GM18861 (cell line): Measurements from ENCODE around the gene WFIKKN1.
A peak's percentile ranks its signal among the peaks of the same experiment; 100 is the strongest.

Experiments
- ATAC-seq: cut with Tn5 transposase; IDR thresholded peaks from one replicate; pipeline ENCODE4 v1.9.1; 2021; ENCODE audit not compliant: unreplicated experiment

Gene WFIKKN1

GRCh38 chr16:622920-623280, 7.9 kb upstream of the WFIKKN1 start:
- ATAC-seq, result no peak

- no peak for ATAC-seq
Observed at GRCh38 chr16:624526-625070, 6.2 kb upstream of the WFIKKN1 start.

- no peak for ATAC-seq
Observed at GRCh38 chr16:625117-625976, 5.4 kb upstream of the WFIKKN1 start.

- ATAC-seq, result no peak
Observed at GRCh38 chr16:625977-626765, 4.6 kb upstream of the WFIKKN1 start.

- no peak for ATAC-seq
Observed at GRCh38 chr16:626787-627453, 3.9 kb upstream of the WFIKKN1 start.

GRCh38 chr16:627454-628239, 3.1 kb upstream of the WFIKKN1 start:
- ATAC-seq, result no peak

GRCh38 chr16:628321-629061, 2.3 kb upstream of the WFIKKN1 start:
- no peak for ATAC-seq

- no peak for ATAC-seq
Observed at GRCh38 chr16:629185-629832, 1.5 kb upstream of the WFIKKN1 start.

GRCh38 chr16:629833-630248, 944 bp upstream of the WFIKKN1 start:
- no peak for ATAC-seq

GRCh38 chr16:630249-630814, 453 bp upstream of the WFIKKN1 start:
- ATAC-seq, result no peak

GRCh38 chr16:631808-632358, 1.1 kb downstream of the WFIKKN1 start:
- ATAC-seq, result no peak

GRCh38 chr16:632486-633335, 1.9 kb downstream of the WFIKKN1 start:
- ATAC-seq, result no peak

GRCh38 chr16:633336-634050, 2.7 kb downstream of the WFIKKN1 start:
- ATAC-seq, result no peak

- no peak for ATAC-seq
Observed at GRCh38 chr16:634051-634670, 3.4 kb downstream of the WFIKKN1 start.

GRCh38 chr16:634996-635395, 4.2 kb downstream of the WFIKKN1 start:
- ATAC-seq, result no peak

- ATAC-seq, result peak; percentile 1
Observed at GRCh38 chr16:635573-636205, 4.9 kb downstream of the WFIKKN1 start.
